SKM-1 treated with dmso at 0.1 percent for 144 hours (cell line): Measurements from ENCODE around the gene MISP.

ENCODE experiments used
- DNase-seq: peaks from one replicate; lab custom pipeline; 2025; ENCODE audit not compliant: unreplicated experiment; lab: John Stamatoyannopoulos, UW

The MISP gene

GRCh38 chr19:795691-796581 lies 45.0 kb downstream of the MISP start:
- DNase-seq, result no peak

GRCh38 chr19:796692-797527 lies 46.0 kb downstream of the MISP start, which contains the start of gene PTBP1:
TSS of gene PTBP1 (plus strand) at chr19:797452. CDS start at chr19:797498, 46 bp downstream.
- peak; percentile 99 for DNase-seq

GRCh38 chr19:797528-798414 lies 46.9 kb downstream of the MISP start:
- DNase-seq, result peak; percentile 81

- no peak for DNase-seq
Observed at GRCh38 chr19:798415-799075, 47.6 kb downstream of the MISP start.

GRCh38 chr19:799076-799881 lies 48.4 kb downstream of the MISP start:
- DNase-seq, result peak; percentile 39

GRCh38 chr19:800360-801029 lies 49.6 kb downstream of the MISP start:
- DNase-seq, result no peak

- no peak for DNase-seq
Observed at GRCh38 chr19:801030-801860, 50.3 kb downstream of the MISP start.

GRCh38 chr19:801861-802497 lies 51.1 kb downstream of the MISP start:
- no peak for DNase-seq

GRCh38 chr19:802498-803098 lies 51.7 kb downstream of the MISP start:
- no peak for DNase-seq

- DNase-seq, result no peak
Observed at GRCh38 chr19:803099-803561, 52.2 kb downstream of the MISP start.

- DNase-seq, result no peak
Observed at GRCh38 chr19:803686-804418, 52.9 kb downstream of the MISP start.

- DNase-seq, result no peak
Observed at GRCh38 chr19:804419-805165, 53.7 kb downstream of the MISP start.

GRCh38 chr19:805166-805551 lies 54.2 kb downstream of the MISP start:
- DNase-seq, result no peak

- no peak for DNase-seq
Observed at GRCh38 chr19:805600-806550, 55.0 kb downstream of the MISP start.
